Epithelial cell of esophagus (primary cell): ENCODE results near the gene KCNB1.
"Not testable (repeated sequence)": the region's sequence is repeated elsewhere in the genome, so short reads cannot be mapped to it uniquely, and the experiment has no call there.

Experiments
- DNase-seq: peaks from one replicate; pipeline ENCODE4 v3.0.0; 2010; ENCODE audit warnings: low read depth
- H3K4me3 ChIP-seq: 2 replicates; pipeline ENCODE4 v1.5.1; 2011; ENCODE audit warnings: mild to moderate bottlenecking, low read length, control low read depth
- TF ChIP-seq, protein P1 (sequence below): IDR thresholded peaks from 2 replicates; pipeline ENCODE4 v1.5.1; 2011; ENCODE audit warnings: low read depth, mild to moderate bottlenecking, low read length, control low read depth, inconsistent platforms; ENCODE audit not compliant: insufficient read depth; ENCODE audit errors: missing control alignments

Gene KCNB1

DNA sequence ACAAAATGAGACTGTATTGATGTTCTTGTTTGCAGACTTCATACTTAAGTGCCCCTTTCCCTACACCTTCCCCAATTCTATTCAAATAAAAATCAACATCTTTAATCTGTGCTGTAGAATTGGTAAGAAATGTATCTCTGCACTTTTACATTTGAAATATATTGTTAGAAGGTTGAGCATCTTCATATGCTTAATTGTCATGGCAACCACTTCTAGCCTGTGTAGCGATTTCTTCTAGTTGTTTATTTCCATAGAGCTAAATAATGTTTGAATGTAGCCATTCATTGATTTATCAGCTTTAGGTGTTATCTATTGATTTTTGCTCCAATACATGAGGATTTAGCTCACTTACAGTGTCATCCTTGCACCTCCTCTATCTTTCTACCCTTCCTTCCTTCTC, 166.9 kb downstream of the KCNB1 start:
- no peak overlapping the region for H3K4me3 ChIP-seq
- TF ChIP-seq, protein P1, sequence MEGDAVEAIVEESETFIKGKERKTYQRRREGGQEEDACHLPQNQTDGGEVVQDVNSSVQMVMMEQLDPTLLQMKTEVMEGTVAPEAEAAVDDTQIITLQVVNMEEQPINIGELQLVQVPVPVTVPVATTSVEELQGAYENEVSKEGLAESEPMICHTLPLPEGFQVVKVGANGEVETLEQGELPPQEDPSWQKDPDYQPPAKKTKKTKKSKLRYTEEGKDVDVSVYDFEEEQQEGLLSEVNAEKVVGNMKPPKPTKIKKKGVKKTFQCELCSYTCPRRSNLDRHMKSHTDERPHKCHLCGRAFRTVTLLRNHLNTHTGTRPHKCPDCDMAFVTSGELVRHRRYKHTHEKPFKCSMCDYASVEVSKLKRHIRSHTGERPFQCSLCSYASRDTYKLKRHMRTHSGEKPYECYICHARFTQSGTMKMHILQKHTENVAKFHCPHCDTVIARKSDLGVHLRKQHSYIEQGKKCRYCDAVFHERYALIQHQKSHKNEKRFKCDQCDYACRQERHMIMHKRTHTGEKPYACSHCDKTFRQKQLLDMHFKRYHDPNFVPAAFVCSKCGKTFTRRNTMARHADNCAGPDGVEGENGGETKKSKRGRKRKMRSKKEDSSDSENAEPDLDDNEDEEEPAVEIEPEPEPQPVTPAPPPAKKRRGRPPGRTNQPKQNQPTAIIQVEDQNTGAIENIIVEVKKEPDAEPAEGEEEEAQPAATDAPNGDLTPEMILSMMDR: no peak
- no peak for DNase-seq

DNA sequence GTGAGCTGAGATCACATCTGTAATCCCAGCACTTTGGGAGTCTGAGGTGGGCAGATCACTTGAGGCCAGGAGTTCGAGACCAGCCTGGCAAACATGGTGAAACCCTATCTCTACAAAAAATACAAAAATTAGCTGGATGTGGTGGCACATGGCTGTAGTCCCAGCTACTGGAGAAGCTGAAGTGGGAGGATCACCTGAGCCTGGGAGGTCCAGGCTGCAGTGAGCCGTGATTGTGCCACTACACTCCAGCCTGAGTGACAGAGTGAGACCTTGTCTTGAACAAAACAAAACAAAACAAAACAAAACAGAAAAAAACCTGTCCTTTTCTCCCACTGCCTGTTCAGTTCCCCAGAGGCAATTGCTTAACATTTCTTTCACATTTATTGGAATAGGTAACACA, 168.4 kb downstream of the KCNB1 start:
- not testable (repeated sequence) for DNase-seq, H3K4me3 ChIP-seq
